HG03066 (cell line): ENCODE results near the gene USP17L18.
"Not testable (repeated sequence)": the region's sequence is repeated elsewhere in the genome, so short reads cannot be mapped to it uniquely, and the experiment has no call there.

ENCODE experiments used
- ATAC-seq: cut with Tn5 transposase; IDR thresholded peaks from one replicate; pipeline ENCODE4 v1.9.1; 2021; ENCODE audit warnings: low read depth; ENCODE audit not compliant: unreplicated experiment

The USP17L18 gene, protein sequence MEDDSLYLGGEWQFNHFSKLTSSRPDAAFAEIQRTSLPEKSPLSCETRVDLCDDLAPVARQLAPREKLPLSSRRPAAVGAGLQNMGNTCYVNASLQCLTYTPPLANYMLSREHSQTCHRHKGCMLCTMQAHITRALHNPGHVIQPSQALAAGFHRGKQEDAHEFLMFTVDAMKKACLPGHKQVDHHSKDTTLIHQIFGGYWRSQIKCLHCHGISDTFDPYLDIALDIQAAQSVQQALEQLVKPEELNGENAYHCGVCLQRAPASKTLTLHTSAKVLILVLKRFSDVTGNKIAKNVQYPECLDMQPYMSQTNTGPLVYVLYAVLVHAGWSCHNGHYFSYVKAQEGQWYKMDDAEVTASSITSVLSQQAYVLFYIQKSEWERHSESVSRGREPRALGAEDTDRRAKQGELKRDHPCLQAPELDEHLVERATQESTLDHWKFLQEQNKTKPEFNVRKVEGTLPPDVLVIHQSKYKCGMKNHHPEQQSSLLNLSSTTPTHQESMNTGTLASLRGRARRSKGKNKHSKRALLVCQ

DNA sequence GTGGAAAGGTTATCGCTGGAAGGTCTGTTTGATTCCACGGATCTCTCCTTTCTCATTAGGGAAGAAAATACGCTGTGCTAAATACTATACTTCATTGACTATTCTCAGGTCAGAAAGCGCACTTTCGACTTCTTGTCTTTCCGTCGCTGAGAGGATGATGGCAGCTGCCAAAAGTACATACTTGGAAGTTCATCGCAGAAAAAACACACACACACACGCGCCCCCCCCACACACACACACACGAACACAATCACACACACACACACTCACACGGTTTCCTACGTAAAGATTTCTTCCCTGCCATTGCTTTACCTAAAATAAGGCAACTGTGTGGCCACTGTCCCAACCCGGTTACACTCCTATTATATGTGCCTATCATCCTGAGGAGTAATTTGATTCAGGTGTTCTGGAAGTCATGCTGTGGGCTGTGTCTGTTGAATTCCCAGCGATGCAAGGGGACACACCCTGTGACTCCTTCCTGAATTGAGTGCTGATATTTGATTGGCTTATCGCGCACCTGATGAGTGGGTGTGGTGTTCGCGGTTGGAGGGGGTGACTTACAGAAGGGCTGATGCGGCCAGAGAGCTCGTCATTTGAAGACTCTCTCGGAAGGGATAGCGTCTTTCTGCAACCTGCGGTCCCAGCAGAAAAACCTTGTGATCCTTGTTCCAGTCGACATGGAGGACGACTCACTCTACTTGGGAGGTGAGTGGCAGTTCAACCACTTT, at the start of gene USP17L18:
Gene USP17L18, plus strand, starts transcription at position 678 of the 728 bp plus-strand sequence. Its CDS starts 0 bp downstream, at position 678.
- not testable (repeated sequence) for ATAC-seq

DNA sequence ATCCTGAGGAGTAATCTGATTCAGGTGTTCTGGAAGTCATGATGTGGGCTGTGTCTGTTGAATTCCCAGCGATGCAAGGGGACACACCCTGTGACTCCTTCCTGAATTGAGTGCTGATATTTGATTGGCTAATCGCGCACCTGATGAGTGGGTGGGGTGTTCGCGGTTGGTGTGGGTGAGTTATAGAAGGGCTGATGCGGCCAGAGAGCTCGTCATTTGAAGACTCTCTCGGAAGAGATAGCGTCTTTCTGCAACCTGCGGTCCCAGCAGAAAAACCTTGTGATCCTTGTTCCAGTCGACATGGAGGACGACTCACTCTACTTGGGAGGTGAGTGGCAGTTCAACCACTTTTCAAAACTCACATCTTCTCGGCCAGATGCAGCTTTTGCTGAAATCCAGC, 38.1 kb upstream of the USP17L18 start, which contains the start of gene USP17L10:
Gene USP17L10, plus strand, starts transcription at position 301 of the 400 bp plus-strand sequence. Its CDS starts 0 bp downstream, at position 301.
- not testable (repeated sequence) for ATAC-seq

DNA sequence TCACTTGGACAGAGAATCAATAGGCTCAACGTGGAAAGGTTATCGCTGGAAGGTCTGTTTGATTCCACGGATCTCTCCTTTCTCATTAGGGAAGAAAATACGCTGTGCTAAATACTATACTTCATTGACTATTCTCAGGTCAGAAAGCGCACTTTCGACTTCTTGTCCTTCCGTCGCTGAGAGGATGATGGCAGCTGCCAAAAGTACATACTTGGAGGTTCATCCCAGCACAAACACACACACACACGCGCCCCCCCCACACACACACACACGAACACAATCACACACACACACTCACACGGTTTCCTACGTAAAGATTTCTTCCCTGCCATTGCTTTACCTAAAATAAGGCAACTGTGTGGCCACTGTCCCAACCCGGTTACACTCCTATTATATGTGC, 33.7 kb upstream of the USP17L18 start:
- not testable (repeated sequence) for ATAC-seq

DNA sequence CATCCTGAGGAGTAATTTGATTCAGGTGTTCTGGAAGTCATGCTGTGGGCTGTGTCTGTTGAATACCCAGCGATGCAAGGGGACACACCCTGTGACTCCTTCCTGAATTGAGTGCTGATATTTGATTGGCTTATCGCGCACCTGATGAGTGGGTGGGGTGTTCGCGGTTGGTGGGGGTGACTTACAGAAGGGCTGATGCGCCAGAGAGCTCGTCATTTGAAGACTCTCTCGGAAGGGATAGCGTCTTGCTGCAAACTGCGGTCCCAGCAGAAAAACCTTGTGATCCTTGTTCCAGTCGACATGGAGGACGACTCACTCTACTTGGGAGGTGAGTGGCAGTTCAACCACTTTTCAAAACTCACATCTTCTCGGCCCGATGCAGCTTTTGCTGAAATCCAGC, 33.3 kb upstream of the USP17L18 start, which contains the start of gene USP17L11:
Gene USP17L11, plus strand, starts transcription at position 301 of the 400 bp plus-strand sequence. Its CDS starts 0 bp downstream, at position 301.
- ATAC-seq = not testable (repeated sequence)

DNA sequence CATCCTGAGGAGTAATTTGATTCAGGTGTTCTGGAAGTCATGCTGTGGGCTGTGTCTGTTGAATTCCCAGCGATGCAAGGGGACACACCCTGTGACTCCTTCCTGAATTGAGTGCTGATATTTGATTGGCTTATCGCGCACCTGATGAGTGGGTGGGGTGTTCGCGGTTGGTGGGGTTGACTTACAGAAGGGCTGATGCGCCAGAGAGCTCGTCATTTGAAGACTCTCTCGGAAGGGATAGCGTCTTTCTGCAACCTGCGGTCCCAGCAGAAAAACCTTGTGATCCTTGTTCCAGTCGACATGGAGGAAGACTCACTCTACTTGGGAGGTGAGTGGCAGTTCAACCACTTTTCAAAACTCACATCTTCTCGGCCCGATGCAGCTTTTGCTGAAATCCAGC, 28.6 kb upstream of the USP17L18 start, which contains the start of gene USP17L12:
Gene USP17L12, plus strand, starts transcription at position 301 of the 400 bp plus-strand sequence. Its CDS starts 0 bp downstream, at position 301.
- ATAC-seq = not testable (repeated sequence)

DNA sequence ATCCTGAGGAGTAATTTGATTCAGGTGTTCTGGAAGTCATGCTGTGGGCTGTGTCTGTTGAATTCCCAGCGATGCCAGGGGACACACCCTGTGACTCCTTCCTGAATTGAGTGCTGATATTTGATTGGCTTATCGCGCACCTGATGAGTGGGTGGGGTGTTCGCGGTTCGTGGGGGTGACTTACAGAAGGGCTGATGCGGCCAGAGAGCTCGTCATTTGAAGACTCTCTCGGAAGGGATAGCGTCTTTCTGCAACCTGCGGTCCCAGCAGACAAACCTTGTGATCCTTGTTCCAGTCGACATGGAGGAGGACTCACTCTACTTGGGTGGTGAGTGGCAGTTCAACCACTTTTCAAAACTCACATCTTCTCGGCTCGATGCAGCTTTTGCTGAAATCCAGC, 23.8 kb upstream of the USP17L18 start, which contains the start of gene USP17L13:
Gene USP17L13, plus strand, starts transcription at position 301 of the 400 bp plus-strand sequence. Its CDS starts 0 bp downstream, at position 301.
- not testable (repeated sequence) for ATAC-seq

DNA sequence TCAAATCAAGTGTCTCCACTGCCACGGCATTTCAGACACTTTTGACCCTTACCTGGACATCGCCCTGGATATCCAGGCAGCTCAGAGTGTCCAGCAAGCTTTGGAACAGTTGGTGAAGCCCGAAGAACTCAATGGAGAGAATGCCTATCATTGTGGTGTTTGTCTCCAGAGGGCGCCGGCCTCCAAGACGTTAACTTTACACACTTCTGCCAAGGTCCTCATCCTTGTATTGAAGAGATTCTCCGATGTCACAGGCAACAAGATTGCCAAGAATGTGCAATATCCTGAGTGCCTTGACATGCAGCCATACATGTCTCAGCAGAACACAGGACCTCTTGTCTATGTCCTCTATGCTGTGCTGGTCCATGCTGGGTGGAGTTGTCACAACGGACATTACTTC, 18.2 kb upstream of the USP17L18 start:
- ATAC-seq = not testable (repeated sequence)

DNA sequence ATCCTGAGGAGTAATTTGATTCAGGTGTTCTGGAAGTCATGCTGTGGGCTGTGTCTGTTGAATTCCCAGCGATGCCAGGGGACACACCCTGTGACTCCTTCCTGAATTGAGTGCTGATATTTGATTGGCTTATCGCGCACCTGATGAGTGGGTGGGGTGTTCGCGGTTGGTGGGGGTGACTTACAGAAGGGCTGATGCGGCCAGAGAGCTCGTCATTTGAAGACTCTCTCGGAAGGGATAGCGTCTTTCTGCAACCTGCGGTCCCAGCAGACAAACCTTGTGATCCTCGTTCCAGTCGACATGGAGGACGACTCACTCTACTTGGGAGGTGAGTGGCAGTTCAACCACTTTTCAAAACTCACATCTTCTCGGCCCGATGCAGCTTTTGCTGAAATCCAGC, 14.3 kb upstream of the USP17L18 start, which contains the start of gene USP17L15:
Gene USP17L15, plus strand, starts transcription at position 301 of the 400 bp plus-strand sequence. Its CDS starts 0 bp downstream, at position 301.
- not testable (repeated sequence) for ATAC-seq

DNA sequence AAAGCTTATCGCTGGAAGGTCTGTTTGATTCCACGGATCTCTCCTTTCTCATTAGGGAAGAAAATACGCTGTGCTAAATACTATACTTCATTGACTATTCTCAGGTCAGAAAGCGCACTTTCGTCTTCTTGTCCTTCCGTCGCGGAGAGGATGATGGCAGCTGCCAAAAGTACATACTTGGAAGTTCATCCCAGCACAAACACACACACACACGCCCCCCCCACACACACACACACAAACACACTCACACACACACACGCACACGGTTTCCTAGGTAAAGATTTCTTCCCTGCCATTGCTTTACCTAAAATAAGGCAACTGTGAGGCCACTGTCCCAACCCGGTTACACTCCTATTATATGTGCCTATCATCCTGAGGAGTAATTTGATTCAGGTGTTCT, 10.0 kb upstream of the USP17L18 start:
- ATAC-seq = not testable (repeated sequence)

DNA sequence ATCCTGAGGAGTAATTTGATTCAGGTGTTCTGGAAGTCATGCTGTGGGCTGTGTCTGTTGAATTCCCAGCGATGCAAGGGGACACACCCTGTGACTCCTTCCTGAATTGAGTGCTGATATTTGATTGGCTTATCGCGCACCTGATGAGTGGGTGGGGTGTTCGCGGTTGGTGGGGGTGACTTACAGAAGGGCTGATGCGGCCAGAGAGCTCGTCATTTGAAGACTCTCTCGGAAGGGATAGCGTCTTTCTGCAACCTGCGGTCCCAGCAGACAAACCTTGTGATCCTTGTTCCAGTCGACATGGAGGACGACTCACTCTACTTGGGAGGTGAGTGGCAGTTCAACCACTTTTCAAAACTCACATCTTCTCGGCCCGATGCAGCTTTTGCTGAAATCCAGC, 4.9 kb upstream of the USP17L18 start, which contains the start of gene USP17L17:
Gene USP17L17, plus strand, starts transcription at position 301 of the 400 bp plus-strand sequence. Its CDS starts 0 bp downstream, at position 301.
- not testable (repeated sequence) for ATAC-seq

DNA sequence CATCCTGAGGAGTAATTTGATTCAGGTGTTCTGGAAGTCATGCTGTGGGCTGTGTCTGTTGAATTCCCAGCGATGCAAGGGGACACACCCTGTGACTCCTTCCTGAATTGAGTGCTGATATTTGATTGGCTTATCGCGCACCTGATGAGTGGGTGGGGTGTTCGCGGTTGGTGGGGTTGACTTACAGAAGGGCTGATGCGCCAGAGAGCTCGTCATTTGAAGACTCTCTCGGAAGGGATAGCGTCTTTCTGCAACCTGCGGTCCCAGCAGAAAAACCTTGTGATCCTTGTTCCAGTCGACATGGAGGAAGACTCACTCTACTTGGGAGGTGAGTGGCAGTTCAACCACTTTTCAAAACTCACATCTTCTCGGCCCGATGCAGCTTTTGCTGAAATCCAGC, 4.6 kb downstream of the USP17L18 start, which contains the start of gene USP17L19:
Gene USP17L19, plus strand, starts transcription at position 301 of the 400 bp plus-strand sequence. Its CDS starts 0 bp downstream, at position 301.
- not testable (repeated sequence) for ATAC-seq

DNA sequence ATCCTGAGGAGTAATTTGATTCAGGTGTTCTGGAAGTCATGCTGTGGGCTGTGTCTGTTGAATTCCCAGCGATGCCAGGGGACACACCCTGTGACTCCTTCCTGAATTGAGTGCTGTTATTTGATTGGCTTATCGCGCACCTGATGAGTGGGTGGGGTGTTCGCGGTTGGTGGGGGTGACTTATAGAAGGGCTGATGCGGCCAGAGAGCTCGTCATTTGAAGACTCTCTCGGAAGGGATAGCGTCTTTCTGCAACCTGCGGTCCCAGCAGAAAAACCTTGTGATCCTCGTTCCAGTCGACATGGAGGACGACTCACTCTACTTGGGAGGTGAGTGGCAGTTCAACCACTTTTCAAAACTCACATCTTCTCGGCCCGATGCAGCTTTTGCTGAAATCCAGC, 9.4 kb downstream of the USP17L18 start, which contains the start of gene USP17L20:
Gene USP17L20, plus strand, starts transcription at position 301 of the 400 bp plus-strand sequence. Its CDS starts 0 bp downstream, at position 301.
- not testable (repeated sequence) for ATAC-seq

DNA sequence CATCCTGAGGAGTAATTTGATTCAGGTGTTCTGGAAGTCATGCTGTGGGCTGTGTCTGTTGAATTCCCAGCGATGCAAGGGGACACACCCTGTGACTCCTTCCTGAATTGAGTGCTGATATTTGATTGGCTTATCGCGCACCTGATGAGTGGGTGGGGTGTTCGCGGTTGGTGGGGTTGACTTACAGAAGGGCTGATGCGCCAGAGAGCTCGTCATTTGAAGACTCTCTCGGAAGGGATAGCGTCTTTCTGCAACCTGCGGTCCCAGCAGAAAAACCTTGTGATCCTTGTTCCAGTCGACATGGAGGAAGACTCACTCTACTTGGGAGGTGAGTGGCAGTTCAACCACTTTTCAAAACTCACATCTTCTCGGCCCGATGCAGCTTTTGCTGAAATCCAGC, 14.1 kb downstream of the USP17L18 start, which contains the start of gene USP17L21:
Gene USP17L21, plus strand, starts transcription at position 301 of the 400 bp plus-strand sequence. Its CDS starts 0 bp downstream, at position 301.
- not testable (repeated sequence) for ATAC-seq

DNA sequence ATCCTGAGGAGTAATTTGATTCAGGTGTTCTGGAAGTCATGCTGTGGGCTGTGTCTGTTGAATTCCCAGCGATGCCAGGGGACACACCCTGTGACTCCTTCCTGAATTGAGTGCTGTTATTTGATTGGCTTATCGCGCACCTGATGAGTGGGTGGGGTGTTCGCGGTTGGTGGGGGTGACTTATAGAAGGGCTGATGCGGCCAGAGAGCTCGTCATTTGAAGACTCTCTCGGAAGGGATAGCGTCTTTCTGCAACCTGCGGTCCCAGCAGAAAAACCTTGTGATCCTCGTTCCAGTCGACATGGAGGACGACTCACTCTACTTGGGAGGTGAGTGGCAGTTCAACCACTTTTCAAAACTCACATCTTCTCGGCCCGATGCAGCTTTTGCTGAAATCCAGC, 18.9 kb downstream of the USP17L18 start, which contains the start of gene USP17L22:
Gene USP17L22, plus strand, starts transcription at position 301 of the 400 bp plus-strand sequence. Its CDS starts 0 bp downstream, at position 301.
- not testable (repeated sequence) for ATAC-seq

DNA sequence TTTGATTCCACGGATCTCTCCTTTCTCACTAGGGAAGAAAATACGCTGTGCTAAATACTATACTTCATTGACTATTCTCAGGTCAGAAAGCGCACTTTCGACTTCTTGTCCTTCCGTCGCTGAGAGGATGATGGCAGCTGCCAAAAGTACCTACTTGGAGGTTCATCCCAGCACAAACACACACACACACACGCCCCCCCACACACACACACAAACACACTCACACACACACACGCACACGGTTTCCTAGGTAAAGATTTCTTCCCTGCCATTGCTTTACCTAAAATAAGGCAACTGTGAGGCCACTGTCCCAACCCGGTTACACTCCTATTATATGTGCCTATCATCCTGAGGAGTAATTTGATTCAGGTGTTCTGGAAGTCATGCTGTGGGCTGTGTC, 23.3 kb downstream of the USP17L18 start:
- not testable (repeated sequence) for ATAC-seq
